ENCODE measurements around the gene INPP4A.
"Not testable (repeated sequence)": the region's sequence is repeated elsewhere in the genome, so short reads cannot be mapped to it uniquely, and the experiment has no call there.

The INPP4A gene

DNA sequence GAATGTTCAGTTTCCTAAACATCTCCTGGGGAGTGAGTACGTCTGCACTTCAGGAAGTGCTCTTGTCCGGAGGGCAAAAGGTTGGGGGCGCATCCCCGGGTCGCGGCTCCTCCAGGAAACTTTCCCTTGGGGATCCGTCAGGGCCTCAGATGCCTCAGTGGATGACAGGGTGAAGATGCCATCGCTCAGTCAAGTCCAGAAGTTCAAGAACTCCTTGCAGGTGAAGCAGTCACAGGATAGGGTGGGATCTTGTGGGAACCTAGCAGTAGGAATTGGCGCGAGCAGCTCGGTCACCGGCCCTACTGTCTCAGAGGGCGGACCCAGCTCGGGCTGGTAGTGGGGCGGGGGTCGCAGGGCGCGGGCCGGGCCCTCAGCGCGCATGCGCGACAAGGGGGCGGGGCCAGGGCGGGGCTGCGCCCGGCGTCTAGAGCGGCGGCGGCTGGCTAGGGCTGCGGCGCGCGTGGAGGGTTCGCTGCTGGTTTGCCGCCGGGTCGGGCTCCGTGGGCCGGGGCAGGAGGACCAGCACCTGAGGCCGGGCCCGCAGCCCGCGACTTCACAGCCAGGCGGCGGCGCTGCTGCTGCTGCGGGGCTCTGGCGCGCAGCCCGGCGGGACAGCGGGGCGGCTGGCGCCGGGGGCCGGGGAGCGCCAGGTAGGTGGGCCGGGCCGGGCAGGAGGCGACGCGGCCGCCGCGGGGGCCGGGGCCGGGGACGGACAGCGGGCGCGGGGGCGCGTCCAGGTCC lies at the start of gene INPP4A:
INPP4A (plus strand) TSS at position 423 of the 741 bp plus-strand sequence. CDS start 75,191 bp downstream, outside the sequence.
- Histone ChIP-seq H3K27me3 (ENCODE audit: control insufficient read depth, insufficient read depth, low read length) (no peaks in the 10 kb centered on the region), H3K9ac (ENCODE audit: low read length) (peak within 1 kb of the TSS; percentile 71), H3K36me3 (ENCODE audit: control insufficient read depth, low read depth, low read length) (no peaks in the 10 kb centered on the region), H3K9me3 (ENCODE audit: control insufficient read depth, low read depth, low read length) (no peaks in the 10 kb centered on the region), H3K27ac (ENCODE audit: low read length) (no peak within 1 kb of the TSS), H3K4me1 (ENCODE audit: control insufficient read depth, low read depth, low read length) (peaks cover 52% of the 10 kb centered on the region), H3K4me3 (ENCODE audit: low read length) (peak within 1 kb of the TSS; percentile 92)

DNA sequence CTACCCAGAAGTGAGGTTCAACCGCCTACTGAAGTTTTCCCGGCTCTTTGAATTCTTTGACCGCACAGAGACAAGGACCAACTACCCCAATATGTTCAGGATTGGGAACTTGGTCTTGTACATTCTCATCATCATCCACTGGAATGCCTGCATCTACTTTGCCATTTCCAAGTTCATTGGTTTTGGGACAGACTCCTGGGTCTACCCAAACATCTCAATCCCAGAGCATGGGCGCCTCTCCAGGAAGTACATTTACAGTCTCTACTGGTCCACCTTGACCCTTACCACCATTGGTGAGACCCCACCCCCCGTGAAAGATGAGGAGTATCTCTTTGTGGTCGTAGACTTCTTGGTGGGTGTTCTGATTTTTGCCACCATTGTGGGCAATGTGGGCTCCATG lies 48.7 kb upstream of the INPP4A start:
- Histone ChIP-seq H3K4me1 (ENCODE audit: control insufficient read depth, low read depth, low read length) (peaks cover 7% of the 10 kb centered on the region), H3K9ac (ENCODE audit: low read length) (no peak overlapping the region), H3K27me3 (ENCODE audit: control insufficient read depth, insufficient read depth, low read length) (no peaks in the 10 kb centered on the region), H3K27ac (ENCODE audit: low read length) (no peak overlapping the region), H3K9me3 (ENCODE audit: control insufficient read depth, low read depth, low read length) (no peaks in the 10 kb centered on the region), H3K4me3 (ENCODE audit: low read length) (no peak overlapping the region), H3K36me3 (ENCODE audit: control insufficient read depth, low read depth, low read length) (no peaks in the 10 kb centered on the region)

DNA sequence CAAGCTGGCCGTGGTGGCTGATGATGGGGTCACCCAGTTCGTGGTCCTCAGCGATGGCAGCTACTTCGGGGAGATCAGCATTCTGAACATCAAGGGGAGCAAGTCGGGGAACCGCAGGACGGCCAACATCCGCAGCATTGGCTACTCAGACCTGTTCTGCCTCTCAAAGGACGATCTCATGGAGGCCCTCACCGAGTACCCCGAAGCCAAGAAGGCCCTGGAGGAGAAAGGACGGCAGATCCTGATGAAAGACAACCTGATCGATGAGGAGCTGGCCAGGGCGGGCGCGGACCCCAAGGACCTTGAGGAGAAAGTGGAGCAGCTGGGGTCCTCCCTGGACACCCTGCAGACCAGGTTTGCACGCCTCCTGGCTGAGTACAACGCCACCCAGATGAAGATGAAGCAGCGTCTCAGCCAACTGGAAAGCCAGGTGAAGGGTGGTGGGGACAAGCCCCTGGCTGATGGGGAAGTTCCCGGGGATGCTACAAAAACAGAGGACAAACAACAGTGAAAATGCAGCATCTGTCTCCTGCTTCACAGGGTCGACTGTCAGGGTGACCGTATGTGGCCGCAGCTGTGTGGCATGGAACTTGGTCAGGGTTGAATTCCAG lies 47.8 kb upstream of the INPP4A start:
- Histone ChIP-seq H3K27ac (ENCODE audit: low read length) (no peak overlapping the region), H3K27me3 (ENCODE audit: control insufficient read depth, insufficient read depth, low read length) (no peaks in the 10 kb centered on the region), H3K9ac (ENCODE audit: low read length) (no peak overlapping the region), H3K36me3 (ENCODE audit: control insufficient read depth, low read depth, low read length) (no peaks in the 10 kb centered on the region), H3K4me1 (ENCODE audit: control insufficient read depth, low read depth, low read length) (peaks cover 7% of the 10 kb centered on the region), H3K9me3 (ENCODE audit: control insufficient read depth, low read depth, low read length) (no peaks in the 10 kb centered on the region), H3K4me3 (ENCODE audit: low read length) (no peak overlapping the region)

DNA sequence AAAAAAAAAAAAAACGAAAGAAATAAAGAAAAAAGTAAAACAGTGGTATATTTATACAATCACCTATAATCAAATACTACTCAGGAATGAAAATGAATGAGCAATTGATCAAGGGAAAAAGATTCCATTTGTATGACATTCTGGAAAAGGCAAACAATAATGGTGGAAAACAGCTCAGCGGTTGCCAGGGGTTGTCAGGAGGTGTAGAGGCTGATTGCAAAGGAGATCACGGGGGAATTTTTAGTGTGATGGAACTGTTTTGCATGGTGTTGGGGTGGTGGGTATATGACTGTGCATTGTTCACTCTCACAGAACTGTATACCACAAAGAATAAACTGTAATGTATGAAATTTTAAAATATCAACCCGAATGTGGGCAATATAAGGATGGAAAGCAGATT lies 45.5 kb upstream of the INPP4A start:
- Histone ChIP-seq H3K27ac (ENCODE audit: low read length) (no peak overlapping the region), H3K27me3 (ENCODE audit: control insufficient read depth, insufficient read depth, low read length) (no peaks in the 10 kb centered on the region), H3K9ac (ENCODE audit: low read length) (no peak overlapping the region), H3K9me3 (ENCODE audit: control insufficient read depth, low read depth, low read length) (no peaks in the 10 kb centered on the region), H3K4me3 (ENCODE audit: low read length) (no peak overlapping the region), H3K36me3 (ENCODE audit: control insufficient read depth, low read depth, low read length) (no peaks in the 10 kb centered on the region), H3K4me1 (ENCODE audit: control insufficient read depth, low read depth, low read length) (peaks cover 7% of the 10 kb centered on the region)

DNA sequence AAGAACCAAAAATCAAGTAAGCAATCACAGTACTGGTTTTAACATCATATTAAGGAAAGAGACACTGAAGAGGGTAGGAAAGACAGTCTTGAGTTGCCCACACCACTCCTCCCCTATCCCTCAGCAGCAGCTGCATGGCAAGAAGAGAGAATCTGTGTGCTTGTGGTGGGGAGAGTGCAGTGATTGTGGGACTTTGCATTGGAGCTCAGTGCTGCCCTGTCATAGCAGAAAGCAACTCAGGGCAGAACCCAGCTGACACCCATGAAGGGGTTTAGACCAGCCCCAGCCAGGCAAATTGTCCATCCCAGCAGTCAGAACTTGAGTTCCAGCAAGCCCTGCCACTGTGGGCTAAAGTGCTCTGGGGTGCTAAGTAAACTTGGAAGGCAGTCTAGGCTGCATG lies 40.8 kb upstream of the INPP4A start:
- no peak overlapping the region for H3K9ac ChIP-seq (ENCODE audit: low read length)
- no peaks in the 10 kb centered on the region for H3K36me3 ChIP-seq (ENCODE audit: control insufficient read depth, low read depth, low read length)
- no peaks in the 10 kb centered on the region for H3K27me3 ChIP-seq (ENCODE audit: control insufficient read depth, insufficient read depth, low read length)
- no peak overlapping the region for H3K27ac ChIP-seq (ENCODE audit: low read length)
- peaks cover 7% of the 10 kb centered on the region for H3K4me1 ChIP-seq (ENCODE audit: control insufficient read depth, low read depth, low read length)
- no peak overlapping the region for H3K4me3 ChIP-seq (ENCODE audit: low read length)
- H3K9me3 ChIP-seq (ENCODE audit: control insufficient read depth, low read depth, low read length) = no peaks in the 10 kb centered on the region

DNA sequence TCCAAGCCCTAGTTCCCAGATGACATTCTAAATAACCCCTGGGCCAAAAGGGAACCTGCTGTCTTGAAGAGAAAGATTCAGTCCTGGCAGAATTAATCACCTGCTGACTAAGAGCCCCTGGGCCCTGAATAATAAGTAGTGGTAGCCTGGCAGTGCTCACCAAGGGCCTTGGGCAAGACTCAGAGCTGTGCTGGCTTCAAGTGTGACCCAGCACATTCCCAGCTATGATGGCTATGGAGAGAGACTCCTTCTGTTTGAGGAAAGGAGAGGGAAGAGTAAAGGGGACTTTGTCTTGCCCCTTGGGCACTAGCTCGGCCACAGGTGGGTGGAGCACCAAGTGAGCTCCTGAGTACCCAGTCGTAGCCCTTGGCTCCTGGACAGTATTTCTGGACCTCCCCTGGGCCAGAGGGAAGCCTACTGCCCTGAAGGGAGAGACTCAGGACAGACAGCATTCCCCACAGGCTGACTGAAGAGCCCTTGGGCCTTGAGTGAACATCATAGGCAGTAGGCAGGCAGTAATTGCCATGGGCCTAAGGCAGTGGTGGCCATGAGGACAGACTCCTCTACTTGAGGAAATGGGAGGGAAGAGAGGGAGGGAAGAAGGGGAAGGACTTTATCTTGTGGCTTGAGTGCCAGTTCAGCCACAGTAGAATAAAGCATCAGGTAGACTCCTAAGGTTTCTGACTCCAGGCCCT lies 40.0 kb upstream of the INPP4A start:
- H3K4me3 ChIP-seq (ENCODE audit: low read length) = no peak overlapping the region
- no peaks in the 10 kb centered on the region for H3K9me3 ChIP-seq (ENCODE audit: control insufficient read depth, low read depth, low read length)
- no peaks in the 10 kb centered on the region for H3K36me3 ChIP-seq (ENCODE audit: control insufficient read depth, low read depth, low read length)
- no peak overlapping the region for H3K27ac ChIP-seq (ENCODE audit: low read length)
- H3K9ac ChIP-seq (ENCODE audit: low read length) = no peak overlapping the region
- no peaks in the 10 kb centered on the region for H3K27me3 ChIP-seq (ENCODE audit: control insufficient read depth, insufficient read depth, low read length)
- peaks cover 7% of the 10 kb centered on the region for H3K4me1 ChIP-seq (ENCODE audit: control insufficient read depth, low read depth, low read length)

DNA sequence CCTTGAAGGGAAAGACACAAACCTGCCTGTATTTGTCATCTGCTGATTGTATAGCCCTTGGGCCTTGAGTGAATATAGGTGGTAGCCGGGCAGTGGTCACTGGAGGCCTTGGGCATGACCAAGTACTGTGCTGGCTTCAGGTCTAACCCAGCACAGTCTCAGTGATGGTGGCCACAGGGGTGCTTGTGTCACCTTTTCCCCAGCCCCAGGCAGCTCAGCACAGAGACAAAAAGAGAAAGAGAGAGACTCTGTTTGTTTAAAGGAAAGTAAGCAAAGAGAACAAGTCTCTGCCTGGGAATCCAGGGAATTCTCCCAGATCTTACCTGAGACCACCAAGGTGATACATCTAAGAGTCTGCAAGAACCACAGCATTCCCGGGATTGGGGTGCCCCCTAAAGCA lies 39.4 kb upstream of the INPP4A start:
- no peaks in the 10 kb centered on the region for H3K9me3 ChIP-seq (ENCODE audit: control insufficient read depth, low read depth, low read length)
- H3K4me3 ChIP-seq (ENCODE audit: low read length) = no peak overlapping the region
- no peak overlapping the region for H3K27ac ChIP-seq (ENCODE audit: low read length)
- H3K9ac ChIP-seq (ENCODE audit: low read length) = no peak overlapping the region
- H3K4me1 ChIP-seq (ENCODE audit: control insufficient read depth, low read depth, low read length) = peaks cover 7% of the 10 kb centered on the region
- H3K36me3 ChIP-seq (ENCODE audit: control insufficient read depth, low read depth, low read length) = no peaks in the 10 kb centered on the region
- no peaks in the 10 kb centered on the region for H3K27me3 ChIP-seq (ENCODE audit: control insufficient read depth, insufficient read depth, low read length)

DNA sequence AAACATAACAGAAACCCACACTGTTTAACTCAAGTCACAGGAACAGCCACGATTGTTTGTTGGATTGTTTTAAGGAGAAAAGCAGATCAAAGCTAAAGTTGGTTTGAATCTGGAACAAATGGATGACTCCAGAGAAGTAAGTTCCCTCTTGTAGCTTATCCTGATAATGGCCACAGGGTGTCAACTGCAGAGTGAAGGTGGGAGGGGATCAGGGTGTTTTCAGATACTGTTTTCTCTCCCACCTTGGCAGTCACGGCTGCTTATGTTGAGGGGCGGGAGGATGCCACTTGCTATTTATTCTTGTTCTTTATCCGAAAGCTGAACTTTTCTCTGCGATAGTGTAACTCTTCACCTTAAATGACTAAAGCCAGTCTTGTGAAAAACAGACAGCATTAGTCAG lies 36.5 kb upstream of the INPP4A start:
- H3K36me3 ChIP-seq (ENCODE audit: control insufficient read depth, low read depth, low read length) = no peaks in the 10 kb centered on the region
- H3K4me1 ChIP-seq (ENCODE audit: control insufficient read depth, low read depth, low read length) = peaks cover 7% of the 10 kb centered on the region
- H3K27me3 ChIP-seq (ENCODE audit: control insufficient read depth, insufficient read depth, low read length) = no peaks in the 10 kb centered on the region
- H3K4me3 ChIP-seq (ENCODE audit: low read length) = no peak overlapping the region
- no peak overlapping the region for H3K9ac ChIP-seq (ENCODE audit: low read length)
- H3K27ac ChIP-seq (ENCODE audit: low read length) = no peak overlapping the region
- no peaks in the 10 kb centered on the region for H3K9me3 ChIP-seq (ENCODE audit: control insufficient read depth, low read depth, low read length)

DNA sequence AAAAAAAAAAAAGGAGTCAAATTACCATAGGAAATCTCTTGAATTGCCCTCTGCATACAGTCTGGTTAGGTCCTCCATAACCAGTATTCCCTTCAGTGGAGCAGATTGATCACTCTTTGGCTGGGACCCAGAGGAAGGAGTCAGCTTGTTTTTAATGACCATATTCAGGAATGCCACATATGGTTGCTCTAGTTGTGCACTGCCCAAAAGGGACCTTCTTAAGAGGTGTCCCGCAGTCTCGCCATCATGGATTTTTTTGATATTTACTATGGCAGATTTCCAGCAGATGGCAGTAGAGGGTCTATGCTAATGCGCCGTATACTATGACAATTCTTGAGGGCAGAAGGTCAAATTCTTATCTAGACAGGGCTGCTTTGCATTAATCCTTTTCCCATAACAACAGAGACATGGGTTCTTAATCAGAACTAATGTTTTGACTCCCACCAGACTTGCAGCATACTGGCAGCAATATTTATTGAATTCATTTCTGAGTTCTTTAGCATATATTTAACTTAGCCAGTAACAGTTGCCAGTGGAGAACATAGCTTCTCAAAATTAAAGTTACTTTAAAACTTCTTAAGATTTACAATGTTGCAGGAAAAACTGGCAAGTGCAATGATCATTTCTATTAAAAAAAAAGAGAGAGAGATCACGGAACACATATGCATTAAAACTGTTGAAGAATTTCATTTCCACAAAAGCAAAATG lies 31.8 kb upstream of the INPP4A start:
- Histone ChIP-seq H3K9me3 (ENCODE audit: control insufficient read depth, low read depth, low read length) (peaks cover 4% of the 10 kb centered on the region), H3K36me3 (ENCODE audit: control insufficient read depth, low read depth, low read length) (no peaks in the 10 kb centered on the region), H3K27ac (ENCODE audit: low read length) (no peak overlapping the region), H3K9ac (ENCODE audit: low read length) (no peak overlapping the region), H3K27me3 (ENCODE audit: control insufficient read depth, insufficient read depth, low read length) (no peaks in the 10 kb centered on the region), H3K4me1 (ENCODE audit: control insufficient read depth, low read depth, low read length) (peaks cover 7% of the 10 kb centered on the region), H3K4me3 (ENCODE audit: low read length) (no peak overlapping the region)

DNA sequence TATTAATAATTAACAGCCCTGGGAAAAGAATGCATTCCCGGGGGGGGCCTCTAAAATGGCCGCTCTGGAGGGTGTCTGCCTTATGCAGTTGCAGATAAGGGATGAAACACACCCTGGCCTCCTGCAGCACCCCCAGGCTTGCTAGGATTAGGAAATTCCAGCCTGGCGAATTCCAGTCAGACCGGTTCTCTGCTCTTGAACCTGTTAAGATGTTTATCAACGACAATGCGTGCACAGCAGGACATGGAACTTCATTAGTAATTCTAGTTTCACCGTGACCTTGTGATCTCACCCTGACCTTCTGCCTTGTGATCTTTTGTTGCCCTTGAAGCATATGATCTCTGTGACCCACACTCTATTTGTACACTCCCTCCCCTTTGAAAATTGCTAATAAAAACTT lies 30.4 kb upstream of the INPP4A start:
- H3K4me1 ChIP-seq (ENCODE audit: control insufficient read depth, low read depth, low read length); H3K36me3 ChIP-seq (ENCODE audit: control insufficient read depth, low read depth, low read length); H3K9ac ChIP-seq (ENCODE audit: low read length); H3K27ac ChIP-seq (ENCODE audit: low read length); H3K27me3 ChIP-seq (ENCODE audit: control insufficient read depth, insufficient read depth, low read length); H3K4me3 ChIP-seq (ENCODE audit: low read length); H3K9me3 ChIP-seq (ENCODE audit: control insufficient read depth, low read depth, low read length): not testable (repeated sequence)

DNA sequence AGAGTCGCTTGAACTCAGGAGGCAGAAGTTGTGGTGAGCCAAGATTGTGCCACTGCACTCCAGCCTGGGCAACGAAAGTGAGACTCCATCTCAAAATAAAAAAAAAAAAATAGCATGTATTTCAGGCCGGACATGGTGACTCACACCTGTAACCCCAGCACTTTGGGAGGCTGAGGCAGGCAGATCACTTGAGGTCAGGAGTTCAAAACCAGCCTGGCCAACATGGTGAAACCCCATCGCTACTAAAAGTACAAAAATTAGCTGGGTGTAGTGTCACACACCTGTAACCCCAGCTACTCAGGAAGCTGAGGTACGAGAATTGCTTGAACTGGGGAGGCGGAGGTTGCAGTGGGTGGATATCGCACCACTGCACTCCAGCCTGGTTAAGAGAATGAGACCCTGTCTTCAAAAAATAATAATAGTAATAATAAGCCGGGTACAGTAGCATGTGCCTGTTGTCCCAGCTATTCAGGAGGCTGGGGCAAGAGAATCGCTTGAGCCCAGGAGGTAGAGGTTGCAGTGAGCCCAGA lies 28.9 kb upstream of the INPP4A start:
- not testable (repeated sequence) for H3K36me3 ChIP-seq (ENCODE audit: control insufficient read depth, low read depth, low read length); H3K9me3 ChIP-seq (ENCODE audit: control insufficient read depth, low read depth, low read length); H3K4me1 ChIP-seq (ENCODE audit: control insufficient read depth, low read depth, low read length); H3K4me3 ChIP-seq (ENCODE audit: low read length); H3K9ac ChIP-seq (ENCODE audit: low read length); H3K27ac ChIP-seq (ENCODE audit: low read length); H3K27me3 ChIP-seq (ENCODE audit: control insufficient read depth, insufficient read depth, low read length)

All from iPS-18a (cell line).